Left forelimb (tissue), 1 donor: ENCODE results near the gene TCP10L.
"Not testable (repeated sequence)": the region's sequence is repeated elsewhere in the genome, so short reads cannot be mapped to it uniquely, and the experiment has no call there.

Experiments used
- DNase-seq: peaks from one replicate; pipeline ENCODE4 v3.0.0-alpha.2; 2018; ENCODE audit warnings: low spot score

TCP10L gene, protein sequence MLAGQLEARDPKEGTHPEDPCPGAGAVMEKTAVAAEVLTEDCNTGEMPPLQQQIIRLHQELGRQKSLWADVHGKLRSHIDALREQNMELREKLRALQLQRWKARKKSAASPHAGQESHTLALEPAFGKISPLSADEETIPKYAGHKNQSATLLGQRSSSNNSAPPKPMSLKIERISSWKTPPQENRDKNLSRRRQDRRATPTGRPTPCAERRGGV

DNA sequence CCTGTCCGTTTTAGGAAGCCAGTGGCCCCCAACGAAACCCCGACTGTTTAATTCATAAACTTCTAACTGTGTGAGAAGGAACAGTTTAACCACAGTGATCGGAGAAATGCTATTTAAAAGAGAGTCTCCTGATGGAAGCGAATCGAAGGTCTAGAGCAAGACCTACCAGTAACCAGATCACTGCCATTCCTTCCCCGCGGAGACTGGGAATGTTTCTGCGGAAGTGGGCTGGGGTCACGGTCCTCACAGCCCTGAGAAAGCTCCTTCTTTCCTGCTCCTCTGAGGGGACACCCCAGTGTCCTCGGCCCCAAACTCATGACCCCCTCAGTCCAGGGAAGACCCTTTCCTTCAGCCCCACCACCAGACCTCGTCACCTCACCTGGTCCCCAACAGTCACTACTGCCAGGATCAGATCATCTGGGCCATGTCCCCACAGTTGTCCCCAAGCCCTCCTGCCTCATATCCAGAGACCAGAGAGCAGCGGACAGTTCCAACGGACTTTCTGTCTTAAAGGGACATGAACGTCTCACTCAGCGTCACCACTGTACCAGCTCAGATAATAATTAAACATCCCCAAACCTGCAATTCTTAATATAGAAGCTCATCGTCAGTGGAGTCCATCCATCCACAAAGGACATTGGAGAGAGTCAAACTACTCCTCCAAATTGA is at the start of gene TCP10L:
Gene TCP10L (minus strand): TSS at position 482 of the 669 bp plus-strand sequence. CDS start 1,219 bp downstream, outside the sequence.
- DNase-seq, result no peak

DNA sequence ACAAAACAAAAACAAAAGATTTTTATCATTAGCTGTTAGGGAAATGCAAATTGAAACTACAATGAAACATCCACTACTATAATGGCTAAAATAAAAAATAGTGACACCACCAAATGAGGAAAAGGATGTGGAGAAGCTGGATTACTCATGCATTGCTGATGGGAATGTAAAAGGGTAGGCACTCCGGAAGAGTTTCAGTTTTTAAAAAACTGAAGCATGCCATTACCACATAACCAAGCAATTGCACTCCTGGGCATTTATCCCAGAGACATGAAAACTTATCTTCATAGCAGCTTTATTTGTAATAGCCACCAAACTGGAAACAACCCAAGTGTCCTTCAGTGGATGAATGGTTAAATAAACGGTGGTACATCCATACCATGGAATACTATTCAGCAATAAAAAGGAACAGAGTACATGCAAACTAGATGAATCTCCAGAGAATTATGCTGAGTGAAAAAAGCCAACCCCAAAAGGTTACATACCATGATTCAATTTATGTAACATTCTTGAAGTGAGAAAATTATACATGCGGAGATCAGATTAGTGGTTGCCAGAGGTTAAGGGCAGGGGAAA is 41.4 kb upstream of the TCP10L start:
- no peak for DNase-seq

DNA sequence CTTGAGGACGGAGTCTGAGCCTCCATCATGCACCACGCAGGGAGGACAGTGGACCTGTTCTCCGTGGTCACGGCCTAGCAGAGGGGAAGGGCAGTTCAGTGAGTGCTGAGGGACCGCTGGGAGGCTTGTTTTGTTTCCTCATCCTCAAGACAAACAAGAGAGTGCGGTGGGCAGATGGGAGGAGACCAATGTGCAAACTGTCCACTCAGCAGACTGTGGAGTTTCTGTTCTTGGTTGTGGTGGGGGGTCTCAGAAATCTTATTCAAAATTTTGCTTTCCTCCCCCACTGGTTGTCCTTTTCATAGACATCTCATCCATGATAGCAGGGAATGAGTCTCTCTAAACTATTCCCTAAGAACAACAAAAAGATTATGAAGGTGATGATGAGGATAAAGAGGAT is 32.9 kb upstream of the TCP10L start:
- DNase-seq, result not testable (repeated sequence)

DNA sequence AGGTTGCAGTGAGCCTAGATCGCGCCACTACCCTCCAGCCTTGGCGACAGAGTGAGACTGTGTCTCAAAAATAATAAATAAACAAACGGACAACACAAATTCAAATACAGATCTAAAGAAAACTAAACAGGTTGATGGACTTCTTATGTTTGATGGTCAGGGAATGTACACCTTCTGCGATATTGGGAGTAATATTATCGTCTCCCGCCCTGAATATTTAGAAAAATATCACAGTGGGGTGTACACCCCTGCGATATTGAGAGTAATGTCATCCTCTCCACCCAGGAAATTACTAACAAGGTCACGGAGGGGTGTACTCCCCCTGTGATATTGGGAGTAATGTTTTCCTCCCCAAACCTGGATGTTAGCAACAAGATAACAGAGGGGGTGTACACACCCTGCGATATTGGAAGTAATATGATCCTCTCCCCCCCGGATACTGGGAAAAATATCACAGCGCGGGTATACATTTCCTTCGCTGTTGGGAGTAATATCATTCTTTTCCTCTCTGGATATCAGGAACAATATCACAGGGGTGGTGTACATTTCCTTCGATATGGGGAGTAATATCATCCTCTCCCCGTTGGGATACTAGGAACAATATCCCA is 28.2 kb upstream of the TCP10L start:
- no peak for DNase-seq

DNA sequence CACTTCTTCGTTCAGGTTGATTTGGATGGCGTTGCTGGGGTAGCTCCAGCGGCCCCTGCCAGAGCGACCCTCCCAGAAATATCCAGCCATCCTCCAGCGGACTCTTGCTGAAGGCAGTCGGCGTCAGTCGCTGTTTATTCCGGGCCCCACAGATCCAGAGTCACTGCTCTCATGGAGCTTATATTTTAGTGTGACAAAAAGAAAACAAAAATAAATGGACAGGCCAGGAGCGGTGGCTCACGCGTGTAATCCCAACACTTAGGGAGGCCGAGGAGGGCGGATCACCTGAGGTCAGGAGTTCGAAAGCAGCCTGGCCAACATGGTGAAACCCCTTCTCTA is 27.6 kb upstream of the TCP10L start:
- no peak for DNase-seq

DNA sequence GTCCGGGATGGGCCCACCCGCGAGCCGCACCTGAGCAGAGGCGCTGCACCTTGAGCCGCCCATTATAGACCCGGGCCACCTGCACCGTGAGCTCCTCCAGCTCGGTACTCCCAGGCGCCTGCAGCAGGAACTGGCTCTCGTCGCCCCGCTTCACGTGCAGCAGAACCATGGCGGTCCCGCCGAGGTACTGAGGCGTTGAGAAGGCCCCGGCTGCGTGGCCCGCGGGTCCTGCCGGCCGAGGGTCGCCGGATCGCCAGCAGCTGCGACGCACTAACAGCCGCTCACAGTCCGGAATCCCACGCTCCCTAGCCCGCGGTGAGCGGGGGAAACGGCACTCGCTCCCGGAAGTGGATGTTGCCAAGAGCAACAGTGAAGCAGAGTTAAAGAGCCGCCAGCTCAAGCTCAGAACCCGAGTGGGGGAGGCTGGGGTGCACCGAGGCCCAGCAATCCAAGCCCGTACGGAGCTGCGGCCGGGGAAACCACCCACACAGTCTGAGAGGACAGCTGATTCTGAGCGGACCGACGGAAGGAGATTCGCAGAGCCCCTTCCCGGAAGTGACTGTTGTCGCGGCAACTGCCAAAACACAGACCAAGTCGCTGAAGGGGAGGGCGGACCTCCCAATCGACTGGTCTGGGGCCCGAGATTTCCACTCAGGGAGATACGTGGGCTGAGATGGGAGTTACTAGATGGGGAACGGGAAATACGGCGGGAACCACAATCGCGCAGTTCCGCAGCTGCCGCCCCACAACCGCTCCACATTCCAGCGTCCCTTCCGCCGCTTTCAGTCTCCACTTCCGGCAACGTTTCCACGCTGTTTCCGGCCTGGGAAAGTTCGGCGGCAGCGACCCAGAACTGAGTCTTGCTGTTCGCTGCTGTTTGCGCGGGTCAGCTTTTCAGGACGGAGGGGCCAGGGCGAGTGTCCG is 27.0 kb upstream of the TCP10L start, which contains the start of gene CFAP298:
Gene CFAP298 (minus strand): TSS at position 303 of the 924 bp plus-strand sequence. CDS start 134 bp downstream, at position 169.
- DNase-seq, result peak; percentile 96

DNA sequence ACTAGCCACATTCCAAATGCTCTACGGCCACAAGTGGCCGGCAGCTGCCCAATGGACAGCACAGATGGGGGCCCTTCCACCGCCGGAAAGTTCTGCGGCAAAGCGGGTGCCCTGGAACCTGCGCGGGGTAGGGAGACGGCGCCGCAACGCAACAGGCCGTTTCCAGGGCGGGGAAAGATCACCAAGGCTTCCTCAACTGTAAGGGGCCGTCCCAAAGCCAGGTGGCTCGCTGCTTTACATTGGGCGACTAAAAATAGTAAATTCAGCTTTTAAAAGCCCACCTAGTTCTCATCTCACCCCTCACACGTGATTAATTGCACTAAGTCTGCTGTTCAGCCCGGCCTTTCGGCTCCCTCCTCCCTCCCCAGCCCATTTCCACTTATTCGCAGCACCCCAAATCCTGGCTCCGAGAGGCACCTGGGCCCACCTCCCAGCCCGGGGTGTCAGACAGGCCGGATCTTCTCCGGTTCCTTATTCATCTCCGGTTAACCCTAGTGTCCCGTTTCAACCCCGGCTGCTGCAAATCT is 26.2 kb upstream of the TCP10L start:
- DNase-seq, result no peak

DNA sequence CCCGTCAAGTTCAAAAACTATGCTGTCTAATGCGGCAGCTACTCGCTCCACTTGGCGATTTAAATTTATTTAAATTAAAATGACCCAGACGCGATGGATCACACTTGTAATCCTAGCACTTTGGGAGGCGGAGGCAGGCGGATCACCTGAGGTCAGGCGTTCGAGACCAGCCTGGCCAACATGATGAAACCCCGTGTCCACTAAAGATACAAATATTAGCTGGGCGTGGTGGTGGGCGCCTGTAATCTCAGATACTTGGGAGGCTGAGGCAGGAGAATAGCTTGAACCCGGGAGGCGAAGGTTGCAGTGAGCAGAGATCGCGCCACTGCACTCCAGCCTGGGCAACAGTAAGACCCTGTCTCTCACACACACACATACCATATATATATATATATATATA is 25.6 kb upstream of the TCP10L start:
- DNase-seq, result not testable (repeated sequence)

DNA sequence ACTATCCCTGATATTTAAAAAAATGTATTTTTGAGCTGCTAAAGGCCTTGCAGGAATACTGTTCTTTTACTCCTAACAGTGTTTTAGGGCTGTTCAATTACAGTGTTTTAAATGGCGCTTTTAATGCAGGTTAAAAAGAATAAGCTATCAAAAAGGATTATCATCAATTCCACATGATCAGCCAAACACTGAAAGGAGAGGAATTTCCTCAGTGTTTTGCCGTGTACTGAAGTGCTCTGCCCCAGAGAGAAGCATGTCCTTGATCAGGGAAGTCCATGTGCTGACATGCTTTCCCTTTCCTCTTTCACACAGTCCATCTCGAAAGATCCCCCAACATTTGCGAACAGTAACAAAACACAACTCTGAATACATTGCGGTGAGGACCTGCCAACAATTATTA is 23.5 kb upstream of the TCP10L start:
- no peak for DNase-seq

DNA sequence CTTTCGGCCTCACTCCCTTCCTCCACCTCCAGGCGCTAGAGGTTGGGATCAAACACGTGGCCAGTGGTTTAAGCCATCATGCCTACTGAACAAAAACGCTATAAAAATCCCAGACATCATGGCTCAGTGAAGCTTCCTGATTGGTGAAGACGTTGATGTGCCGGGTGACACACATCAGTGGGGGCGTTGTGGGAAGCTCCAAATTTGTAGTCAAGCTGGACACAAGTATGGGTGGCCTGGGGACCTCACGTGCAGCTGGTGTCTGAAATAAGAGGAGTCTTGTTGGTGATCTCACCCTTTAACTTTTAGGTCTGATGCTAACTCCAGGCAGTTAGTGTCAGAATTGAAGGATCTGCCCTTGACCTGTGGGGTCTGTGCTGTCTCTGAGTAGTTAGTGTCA is 20.1 kb upstream of the TCP10L start:
- DNase-seq, result no peak

DNA sequence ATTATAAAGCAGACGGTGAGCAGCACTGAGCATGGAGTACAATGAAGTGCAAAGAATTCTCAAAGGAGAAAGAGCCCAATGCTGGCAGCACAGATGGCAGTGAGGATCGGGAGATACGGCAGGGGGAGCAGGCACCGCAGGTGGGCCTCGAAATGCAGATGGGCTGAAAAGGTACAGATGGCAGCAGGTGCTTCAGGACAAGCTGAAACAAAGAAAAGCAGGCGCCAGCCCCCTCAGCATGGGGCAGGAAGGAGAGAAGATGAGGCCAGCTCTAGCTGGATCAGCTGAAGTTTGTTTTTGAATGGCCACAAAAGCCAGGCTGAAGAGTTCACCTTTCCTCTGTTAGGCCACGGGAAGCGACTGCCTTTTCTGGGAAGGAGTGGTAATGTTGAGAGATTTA is 19.1 kb upstream of the TCP10L start:
- no peak for DNase-seq

DNA sequence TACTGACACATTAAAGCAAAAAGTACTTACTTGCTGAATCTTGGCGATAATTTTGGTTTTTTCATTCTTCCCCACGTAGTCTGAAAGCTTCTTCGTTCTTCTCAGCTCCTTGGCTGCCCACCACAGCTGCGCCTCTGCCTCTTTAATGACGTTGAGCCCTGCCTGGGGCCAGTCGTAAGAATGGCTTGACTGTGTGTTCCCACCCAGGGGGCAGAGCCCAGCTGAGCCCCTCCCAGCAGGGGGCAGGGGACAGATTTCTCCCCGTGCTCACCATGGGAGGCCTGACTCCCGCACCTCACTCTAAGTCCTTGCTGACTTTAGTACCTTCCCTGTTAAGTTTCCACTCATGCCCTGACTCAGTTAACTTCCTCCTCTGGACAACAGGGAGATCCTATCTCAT is 17.8 kb upstream of the TCP10L start:
- DNase-seq, result no peak

DNA sequence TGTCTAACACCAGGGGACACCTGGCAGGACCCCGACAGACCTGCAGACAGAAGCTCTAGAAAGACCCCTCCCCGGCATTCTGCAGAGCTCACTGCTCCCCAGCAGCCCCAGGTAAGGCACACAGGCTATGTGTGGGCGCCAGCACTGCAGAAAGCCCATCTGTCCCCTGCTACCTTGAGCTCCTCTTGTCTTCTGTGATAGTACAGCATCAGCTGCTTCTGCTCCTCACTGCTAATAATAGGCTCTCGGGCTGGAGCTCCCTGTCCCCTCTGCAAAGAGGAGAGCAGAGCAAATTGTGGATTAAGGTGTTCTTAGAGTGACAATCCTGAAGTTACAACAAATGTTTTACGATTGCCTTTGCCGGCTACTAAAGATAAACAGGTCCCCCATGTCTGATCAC is 16.8 kb upstream of the TCP10L start:
- no peak for DNase-seq

DNA sequence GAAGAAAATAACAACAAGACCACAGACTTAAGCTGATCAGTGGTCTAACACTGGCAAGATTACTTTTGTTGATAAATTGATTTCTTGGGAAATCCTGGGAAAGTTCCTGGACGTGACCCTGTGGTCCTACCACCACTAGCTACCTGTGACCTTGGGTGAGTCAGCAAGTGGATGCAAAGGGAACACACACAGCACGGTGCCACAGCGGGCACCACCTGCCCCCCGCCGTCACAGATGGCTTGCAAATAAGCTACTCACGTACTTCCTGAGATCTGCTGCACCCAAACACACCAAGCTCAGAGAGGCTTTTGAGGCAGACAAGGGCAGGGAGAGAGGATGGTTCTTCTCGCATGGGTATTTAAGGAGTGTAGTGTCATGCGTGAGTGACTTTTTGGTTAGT is 14.2 kb upstream of the TCP10L start:
- DNase-seq, result no peak

DNA sequence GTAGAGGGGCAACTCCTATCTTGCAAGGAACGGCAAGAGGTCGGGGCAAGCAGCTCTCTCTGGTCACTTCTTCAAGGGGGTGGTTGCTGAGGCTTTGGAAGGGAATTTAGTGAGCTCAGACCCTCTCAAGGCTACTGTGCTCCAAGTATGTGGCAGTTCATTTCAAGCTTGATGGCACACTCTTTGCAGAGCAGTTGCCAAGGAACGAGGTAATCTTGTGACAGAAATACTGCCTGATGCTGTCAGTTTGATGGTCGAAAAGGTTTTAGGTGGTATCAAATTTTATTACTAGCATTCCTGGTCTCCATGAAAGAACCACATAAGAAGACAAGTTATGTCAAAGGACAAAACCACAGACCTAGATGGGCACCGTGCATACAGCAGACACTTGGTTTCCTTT is 13.8 kb upstream of the TCP10L start:
- DNase-seq, result no peak

DNA sequence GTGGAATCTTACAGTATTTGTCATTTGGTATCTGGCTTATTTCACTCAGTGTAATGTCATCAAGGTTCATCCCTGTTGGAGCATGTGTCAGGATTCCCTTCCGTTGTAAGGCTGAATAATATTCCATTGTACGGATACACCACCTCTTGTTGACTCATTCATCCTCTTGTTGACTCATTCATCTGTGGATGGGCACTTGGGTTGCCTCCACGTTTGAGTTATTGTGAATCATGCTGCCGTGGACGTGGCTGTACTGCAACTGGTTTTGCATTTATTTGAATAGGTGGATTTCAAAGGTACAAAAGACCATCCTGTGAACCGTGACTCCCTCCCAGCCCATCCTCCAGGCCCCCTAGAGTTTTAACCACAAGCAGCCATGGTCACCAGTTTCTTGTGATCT is 11.9 kb upstream of the TCP10L start:
- no peak for DNase-seq

DNA sequence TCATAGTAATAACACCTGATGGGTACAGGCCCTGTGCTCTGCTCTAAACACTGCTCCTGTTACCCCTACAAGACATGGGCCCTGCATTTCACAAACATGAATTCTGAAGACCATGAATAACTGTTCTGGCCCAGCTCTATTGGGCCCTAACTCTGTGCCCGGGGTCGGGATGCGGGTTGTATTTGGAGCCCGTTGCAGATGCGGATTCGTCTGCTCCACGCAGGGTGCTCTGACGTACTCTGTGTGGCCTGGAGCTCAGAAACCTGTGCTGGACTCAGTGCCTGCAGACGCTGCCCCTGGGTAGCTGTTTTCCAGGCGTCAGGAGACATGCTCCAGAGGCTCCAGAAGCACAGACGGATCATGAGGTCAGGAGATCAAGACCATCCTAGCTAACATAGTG is 10.1 kb upstream of the TCP10L start:
- DNase-seq, result no peak

DNA sequence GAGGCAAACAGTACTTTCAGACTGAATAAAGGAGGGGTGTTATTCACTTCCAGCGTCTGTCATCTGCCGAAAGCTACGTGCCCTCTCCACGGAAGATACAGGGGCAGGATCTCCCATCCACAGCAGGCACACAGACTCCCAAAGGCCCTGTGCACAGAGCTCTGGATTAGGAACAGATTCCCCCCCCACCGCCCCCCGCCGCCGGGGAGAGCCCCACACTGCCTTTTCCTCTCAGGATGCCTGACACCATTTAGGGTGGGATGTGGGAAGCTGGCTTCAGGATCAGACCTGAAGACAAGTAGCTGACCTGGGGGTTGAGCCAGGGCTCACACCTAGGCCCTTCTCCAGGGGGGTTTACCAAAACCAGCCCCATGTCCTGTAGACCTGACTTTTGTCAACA is 8.4 kb upstream of the TCP10L start:
- DNase-seq, result no peak

DNA sequence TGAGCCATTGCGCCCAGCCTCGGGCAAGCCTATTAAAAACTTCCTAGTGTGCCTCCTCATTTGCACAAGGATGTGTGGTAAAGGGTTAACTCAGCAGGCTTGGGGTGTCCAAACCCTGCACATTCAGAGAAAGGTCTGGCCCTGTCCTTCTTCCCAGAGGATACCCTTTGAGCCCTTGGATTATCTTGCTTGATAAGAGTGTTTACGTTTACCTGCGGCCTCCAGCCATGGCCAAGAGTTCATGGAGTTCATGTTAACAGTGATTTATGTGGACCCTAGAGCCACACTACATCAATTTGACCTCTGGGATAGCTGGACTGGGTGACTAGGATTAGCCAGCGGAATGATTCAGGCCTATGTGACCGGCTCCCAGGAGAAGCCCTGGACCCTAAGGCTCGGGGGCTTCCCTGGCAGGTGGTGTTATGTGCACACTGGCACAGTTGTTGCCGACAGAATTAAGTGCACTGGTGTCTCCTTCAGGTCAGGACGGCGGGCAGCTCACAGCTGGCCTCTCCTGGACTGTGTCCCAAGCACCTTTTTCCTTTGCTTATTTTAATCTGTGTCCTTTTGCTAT is 7.7 kb upstream of the TCP10L start:
- DNase-seq, result peak; percentile 15

DNA sequence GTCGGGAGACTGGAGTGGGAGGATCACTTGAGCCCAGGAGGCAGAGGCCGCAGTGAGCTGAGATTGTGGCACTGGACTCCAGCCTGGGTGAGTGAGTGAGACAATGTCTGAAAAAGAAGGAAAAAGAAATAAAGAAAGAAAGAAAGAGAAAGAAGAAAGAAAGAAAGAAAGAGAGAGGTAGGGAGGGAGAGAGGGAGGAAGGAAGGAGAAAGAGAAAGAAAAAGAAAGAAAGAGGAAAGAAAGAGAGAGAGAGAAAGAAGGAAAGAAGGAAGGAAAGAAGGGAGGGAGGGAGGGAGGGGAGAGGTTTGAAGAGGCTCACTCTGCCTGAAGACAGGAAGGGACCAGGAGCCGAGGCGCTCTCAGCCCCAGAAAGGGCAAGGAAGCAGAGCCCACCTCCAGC is 4.8 kb upstream of the TCP10L start:
- DNase-seq, result peak; percentile 14

DNA sequence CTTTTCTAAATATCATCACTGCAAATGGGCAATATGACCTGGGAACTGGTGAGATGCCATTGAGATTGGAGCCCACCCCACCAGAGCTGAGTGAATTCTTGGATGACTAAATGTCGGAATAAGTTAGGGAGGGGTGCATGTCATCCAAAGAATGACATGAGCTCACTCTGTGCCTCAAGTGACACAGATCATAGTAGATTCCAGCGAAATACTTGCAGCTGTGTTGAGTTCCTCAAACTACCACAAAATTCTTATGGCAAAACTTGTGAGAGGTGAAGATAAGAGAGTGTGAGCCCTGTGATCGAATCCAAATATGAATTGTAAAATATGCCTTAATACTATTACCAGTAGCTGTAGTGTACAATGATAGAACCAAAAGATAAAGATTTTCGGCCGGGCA is 2.3 kb upstream of the TCP10L start:
- no peak for DNase-seq

DNA sequence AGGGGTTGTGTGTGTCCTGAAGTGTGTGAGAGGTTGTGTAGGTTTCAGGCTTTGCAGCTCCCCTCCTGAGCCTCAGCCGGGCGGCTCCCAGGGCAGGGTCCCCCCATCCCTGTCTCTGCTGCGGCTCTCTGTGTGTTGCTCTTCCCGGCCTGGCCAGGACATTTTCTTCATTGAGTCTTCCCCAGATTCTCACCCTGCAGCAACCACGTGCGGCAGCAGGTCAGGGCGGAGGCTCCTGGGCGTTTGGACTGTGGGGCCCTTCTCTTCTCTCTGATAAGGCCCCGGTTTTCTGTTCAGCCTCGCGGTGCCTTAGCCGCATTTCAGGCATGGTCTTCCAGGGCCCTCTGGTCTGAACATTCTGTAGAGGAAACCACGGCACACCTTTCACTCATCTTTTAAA is 1.8 kb upstream of the TCP10L start:
- DNase-seq, result peak; percentile 30
